Omental fat pad (tissue), 4 donors: Measurements from ENCODE around the gene PKNOX1. TPM values are rescaled to one million over a fixed set of nuclear protein-coding genes. Genes with fewer than 3 reads are reported as not detected.

Source experiments
- ATAC-seq: fragments of 150-250 bp; one replicate; pipeline ENCODE4 v1.9.1; 2016; ENCODE audit warnings: mild to moderate bottlenecking, moderate library complexity; ENCODE audit not compliant: low FRiP score
- DNase-seq: peaks from one replicate; pipeline ENCODE4 v3.0.0-alpha.2; 2019; ENCODE audit warnings: low spot score
- CTCF ChIP-seq, 3 donors: fragments of 450-650 bp; IDR thresholded peaks; one replicate each; pipeline ENCODE4 v1.5.1; 2016 to 2017; ENCODE audit warnings: antibody characterized with exemption in 3 of 3, mild to moderate bottlenecking in 3 of 3, moderate library complexity in 2 of 3
- total RNA-seq, 4 donors: library from RNA; depleted of rRNA; stranded (reverse); fragments of >200 nt; gene quantifications; one replicate each; pipeline ENCODE4 v1.1.0, GENCODE V29; 2016

The PKNOX1 gene
- total RNA-seq, 4 donors from 2014 or later, result 9.2 to 27.7 (median 18.6) TPM

DNA sequence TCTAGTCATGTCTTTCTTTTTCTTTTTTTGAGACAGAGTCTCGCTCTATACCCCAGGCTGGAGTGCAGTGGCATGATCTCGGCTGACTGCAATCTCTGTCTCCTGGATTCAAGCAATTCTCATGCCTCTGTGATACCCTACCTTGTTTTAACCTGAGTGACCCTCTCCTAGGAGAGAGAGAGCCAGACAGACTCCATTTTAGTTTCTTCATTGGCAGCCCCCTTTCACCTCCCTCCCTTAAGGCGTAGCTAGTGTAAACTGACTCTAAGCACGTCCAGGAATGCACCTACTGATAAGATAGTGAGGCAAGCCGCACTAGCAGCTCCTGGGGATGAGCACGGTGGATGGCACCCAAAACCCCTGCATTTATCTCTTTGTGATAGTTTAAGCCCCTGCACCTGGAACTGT is 5.2 kb upstream of the PKNOX1 start:
- DNase-seq (no peak), ATAC-seq (no peak)
- TF ChIP-seq CTCF (IDR thresholded peaks at IDR 0.05), result no peak

- DNase-seq (no peak), ATAC-seq (no peak)
- no peak for TF ChIP-seq CTCF (IDR thresholded peaks at IDR 0.05)
These were observed 3.3 kb upstream of the PKNOX1 start for GRCh38 chr21:42970946-42971653.

DNA sequence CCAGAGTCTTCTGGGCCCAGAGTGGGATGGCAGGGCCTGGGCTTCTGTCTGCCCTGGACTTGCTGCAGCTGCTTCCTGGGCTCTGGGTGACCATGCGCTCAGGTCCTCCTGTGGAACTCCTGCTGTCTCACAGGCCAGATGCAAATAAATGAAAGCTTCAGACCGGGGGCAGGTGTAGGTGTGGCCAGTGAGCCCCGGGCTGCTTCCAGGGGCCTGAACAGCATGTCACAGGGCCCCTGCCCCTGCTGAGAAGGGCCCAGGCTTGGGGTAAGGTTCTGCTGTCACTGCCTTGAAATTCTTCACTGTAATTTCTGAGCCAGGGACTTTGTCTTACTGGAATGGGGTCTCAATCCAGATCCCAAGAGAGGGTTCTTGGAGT is 2.5 kb upstream of the PKNOX1 start:
- no peak for TF ChIP-seq CTCF (IDR thresholded peaks at IDR 0.05)
- DNase-seq (no peak), ATAC-seq (no peak)

- TF ChIP-seq CTCF (IDR thresholded peaks at IDR 0.05), result no peak
- DNase-seq (no peak), ATAC-seq (no peak)
These were observed 912 bp upstream of the PKNOX1 start for GRCh38 chr21:42973309-42973990.

- peak; percentile 28 for DNase-seq
- ATAC-seq, result peak; percentile 49
- TF ChIP-seq CTCF (IDR thresholded peaks at IDR 0.05), result no peak
These were observed 764 bp downstream of the PKNOX1 start for GRCh38 chr21:42974832-42975820.

GRCh38 chr21:42975886-42976608 is 1.7 kb downstream of the PKNOX1 start:
- DNase-seq, result no peak
- no peak for TF ChIP-seq CTCF (IDR thresholded peaks at IDR 0.05)

More at GRCh38 chr21:42975886-42976608, 1.7 kb downstream of the PKNOX1 start:
- ATAC-seq, result no peak
